ENCODE measurements around the gene TRIM52.
A peak's percentile ranks its signal among the peaks of the same experiment; 100 is the strongest.
"Not testable (repeated sequence)": the region's sequence is repeated elsewhere in the genome, so short reads cannot be mapped to it uniquely, and the experiment has no call there.

TRIM52 gene

GRCh38 chr5:181280251-181280762 lies 19.4 kb upstream of the TRIM52 start:
- no peak for TF ChIP-seq POLR2AphosphoS5 (IDR thresholded peaks at IDR 0.05; ENCODE audit: low read depth)
- no peak for TF ChIP-seq REST (IDR thresholded peaks at IDR 0.05; ENCODE audit: insufficient replicate concordance, low read depth)
- no peak overlapping the region for H3K4me3 ChIP-seq (replicated peaks; ENCODE audit: insufficient read depth, low read length)
- DNase-seq (ENCODE audit: low read depth in 1 of 2, low spot score in 1 of 2): no peak
- H3K27ac ChIP-seq (replicated peaks): no peak overlapping the region
- no peaks in the 10 kb centered on the region for H3K27me3 ChIP-seq (ENCODE audit: insufficient read depth, poor library complexity, severe bottlenecking)

- H3K27ac ChIP-seq (replicated peaks); H3K4me3 ChIP-seq (replicated peaks; ENCODE audit: insufficient read depth, low read length); H3K27me3 ChIP-seq (ENCODE audit: insufficient read depth, poor library complexity, severe bottlenecking); DNase-seq (ENCODE audit: low read depth in 1 of 2, low spot score in 1 of 2): not testable (repeated sequence)
These were observed 12.4 kb upstream of the TRIM52 start for GRCh38 chr5:181273433-181273744.

- TF ChIP-seq REST (IDR thresholded peaks at IDR 0.05; ENCODE audit: insufficient replicate concordance, low read depth) (no peak), POLR2AphosphoS5 (IDR thresholded peaks at IDR 0.05; ENCODE audit: low read depth) (no peak), SPI1 (IDR thresholded peaks at IDR 0.05; ENCODE audit: borderline replicate concordance, low read depth) (no peak), CTCF (IDR thresholded peaks at IDR 0.05; ENCODE audit: insufficient read depth, low read length) (no peak), GABPA (IDR thresholded peaks at IDR 0.05; ENCODE audit: low read depth) (no peak)
- no peak overlapping the region for H3K27ac ChIP-seq (replicated peaks)
- DNase-seq (ENCODE audit: low read depth in 1 of 2, low spot score in 1 of 2): no peak
- H3K4me3 ChIP-seq (replicated peaks; ENCODE audit: insufficient read depth, low read length): no peak overlapping the region
- H3K27me3 ChIP-seq (ENCODE audit: insufficient read depth, poor library complexity, severe bottlenecking): no peaks in the 10 kb centered on the region
These were observed 10.1 kb upstream of the TRIM52 start for GRCh38 chr5:181271081-181271480.

GRCh38 chr5:181267907-181268306 lies 7.0 kb upstream of the TRIM52 start:
- H3K4me3 ChIP-seq (replicated peaks; ENCODE audit: insufficient read depth, low read length); DNase-seq (ENCODE audit: low read depth in 1 of 2, low spot score in 1 of 2); H3K27me3 ChIP-seq (ENCODE audit: insufficient read depth, poor library complexity, severe bottlenecking); H3K27ac ChIP-seq (replicated peaks): not testable (repeated sequence)

GRCh38 chr5:181267291-181267904 lies 6.5 kb upstream of the TRIM52 start:
- H3K27ac ChIP-seq (replicated peaks); H3K27me3 ChIP-seq (ENCODE audit: insufficient read depth, poor library complexity, severe bottlenecking); DNase-seq (ENCODE audit: low read depth in 1 of 2, low spot score in 1 of 2); H3K4me3 ChIP-seq (replicated peaks; ENCODE audit: insufficient read depth, low read length): not testable (repeated sequence)
- TF ChIP-seq SPI1 (IDR thresholded peaks at IDR 0.05; ENCODE audit: borderline replicate concordance, low read depth): peak; percentile 58

- no peaks in the 10 kb centered on the region for H3K27me3 ChIP-seq (ENCODE audit: insufficient read depth, poor library complexity, severe bottlenecking)
- no peak overlapping the region for H3K27ac ChIP-seq (replicated peaks)
- no peak overlapping the region for H3K4me3 ChIP-seq (replicated peaks; ENCODE audit: insufficient read depth, low read length)
- DNase-seq (ENCODE audit: low read depth in 1 of 2, low spot score in 1 of 2): no peak
- TF ChIP-seq REST (IDR thresholded peaks at IDR 0.05; ENCODE audit: insufficient replicate concordance, low read depth) (no peak), CTCF (IDR thresholded peaks at IDR 0.05; ENCODE audit: insufficient read depth, low read length) (no peak), SPI1 (IDR thresholded peaks at IDR 0.05; ENCODE audit: borderline replicate concordance, low read depth) (no peak), GABPA (IDR thresholded peaks at IDR 0.05; ENCODE audit: low read depth) (no peak), POLR2AphosphoS5 (IDR thresholded peaks at IDR 0.05; ENCODE audit: low read depth) (no peak)
These were observed 4.2 kb upstream of the TRIM52 start for GRCh38 chr5:181265092-181265671.

Data from HL-60 (cell line).